ENCODE results near the gene RBM8A. TPM values are rescaled to one million over a fixed set of nuclear protein-coding genes. Genes with fewer than 3 reads are reported as not detected.
A peak's percentile ranks its signal among the peaks of the same experiment; 100 is the strongest.

RBM8A gene
- total RNA-seq, 1 experiment from 2014 or later = 482 TPM

- H2AFZ ChIP-seq (ENCODE audit: low read length) = no peak overlapping the region
- peaks cover 10% of the 10 kb centered on the region for H3F3A ChIP-seq (ENCODE audit: low read length, unreplicated experiment)
- H3K4me2 ChIP-seq (ENCODE audit: low read length) = no peak overlapping the region
- ChIA-PET CTCF (no interaction called here), POLR2A (ENCODE audit: unreplicated experiment) (no interaction called here)
- H3K9me3 ChIP-seq (ENCODE audit: low read length) = no peaks in the 10 kb centered on the region
- no peaks in the 10 kb centered on the region for H3K79me2 ChIP-seq (ENCODE audit: low read length)
- no peak overlapping the region for H3K9ac ChIP-seq (ENCODE audit: low read length)
- H3K36me3 ChIP-seq (ENCODE audit: low read depth, low read length) = no peaks in the 10 kb centered on the region
- peaks cover 42% of the 10 kb centered on the region for H3K4me1 ChIP-seq (ENCODE audit: insufficient read depth, low read length)
- no peaks in the 10 kb centered on the region for H3K9me2 ChIP-seq (replicated peaks; ENCODE audit: low read length)
- ATAC-seq (no peak), DNase-seq (no peak)
- H3K4me3 ChIP-seq (ENCODE audit: low read length) = no peak overlapping the region
- intact Hi-C loops (cut with micrococcal nuclease) = no loop called here
- no peak overlapping the region for H3K27ac ChIP-seq (ENCODE audit: low read length)
- no peaks in the 10 kb centered on the region for H4K20me1 ChIP-seq (ENCODE audit: low read length)
- no peaks in the 10 kb centered on the region for H3K27me3 ChIP-seq (ENCODE audit: low read length)
- TF ChIP-seq EZH2 (IDR thresholded peaks at IDR 0.05; ENCODE audit: low read length, unreplicated experiment) (no peak), CTCF (conservative IDR thresholded peaks at IDR 0.05; ENCODE audit: low read depth, low read length) (no peak), EZH2phosphoT487 (IDR thresholded peaks at IDR 0.05; ENCODE audit: borderline replicate concordance, low read length) (no peak)
- no TSS peak for BruUV-seq (replicated peaks)
These were observed 40.5 kb downstream of the RBM8A start for GRCh38 chr1:145886816-145887215.

- ChIA-PET POLR2A (ENCODE audit: unreplicated experiment) (no interaction called here), CTCF (no interaction called here)
- DNase-seq (no peak), ATAC-seq (no peak; the same call in 1 of the 2 replicates)
- H3F3A ChIP-seq (ENCODE audit: low read length, unreplicated experiment) = peaks cover 7% of the 10 kb centered on the region
- peak overlapping the region; percentile 75 for H3K4me3 ChIP-seq (ENCODE audit: low read length)
- peak overlapping the region; percentile 90 for H2AFZ ChIP-seq (ENCODE audit: low read length)
- H3K9ac ChIP-seq (ENCODE audit: low read length) = no peak overlapping the region
- H3K27me3 ChIP-seq (ENCODE audit: low read length) = no peaks in the 10 kb centered on the region
- no peaks in the 10 kb centered on the region for H4K20me1 ChIP-seq (ENCODE audit: low read length)
- no peaks in the 10 kb centered on the region for H3K9me3 ChIP-seq (ENCODE audit: low read length)
- intact Hi-C loops (cut with micrococcal nuclease) = no loop called here
- no TSS peak for BruUV-seq (replicated peaks)
- H3K79me2 ChIP-seq (ENCODE audit: low read length) = no peaks in the 10 kb centered on the region
- H3K4me1 ChIP-seq (ENCODE audit: insufficient read depth, low read length) = peaks cover 37% of the 10 kb centered on the region
- TF ChIP-seq EZH2 (IDR thresholded peaks at IDR 0.05; ENCODE audit: low read length, unreplicated experiment) (no peak), CTCF (conservative IDR thresholded peaks at IDR 0.05; ENCODE audit: low read depth, low read length) (no peak), EZH2phosphoT487 (IDR thresholded peaks at IDR 0.05; ENCODE audit: borderline replicate concordance, low read length) (no peak)
- H3K27ac ChIP-seq (ENCODE audit: low read length) = no peak overlapping the region
- H3K4me2 ChIP-seq (ENCODE audit: low read length) = peak overlapping the region; percentile 96
- no peaks in the 10 kb centered on the region for H3K9me2 ChIP-seq (replicated peaks; ENCODE audit: low read length)
- no peaks in the 10 kb centered on the region for H3K36me3 ChIP-seq (ENCODE audit: low read depth, low read length)
These were observed 40.9 kb downstream of the RBM8A start for GRCh38 chr1:145886390-145886789.

- Histone ChIP-seq H3K79me2 (ENCODE audit: low read length) (no peaks in the 10 kb centered on the region), H3K27ac (ENCODE audit: low read length) (no peak within 1 kb of the TSS), H3K36me3 (ENCODE audit: low read depth, low read length) (no peaks in the 10 kb centered on the region), H3K4me1 (ENCODE audit: insufficient read depth, low read length) (peaks cover 31% of the 10 kb centered on the region), H3K9ac (ENCODE audit: low read length) (no peak within 1 kb of the TSS), H3F3A (ENCODE audit: low read length, unreplicated experiment) (peaks cover 4% of the 10 kb centered on the region), H3K9me3 (ENCODE audit: low read length) (no peaks in the 10 kb centered on the region), H3K27me3 (ENCODE audit: low read length) (no peaks in the 10 kb centered on the region), H2AFZ (ENCODE audit: low read length) (peak within 1 kb of the TSS; percentile 90), H3K9me2 (replicated peaks; ENCODE audit: low read length) (no peaks in the 10 kb centered on the region), H3K4me2 (ENCODE audit: low read length) (peak within 1 kb of the TSS; percentile 96), H3K4me3 (ENCODE audit: low read length) (peak within 1 kb of the TSS; percentile 75), H4K20me1 (ENCODE audit: low read length) (no peaks in the 10 kb centered on the region)
- no TSS peak for BruUV-seq (replicated peaks)
- ChIA-PET POLR2A (ENCODE audit: unreplicated experiment) (interaction anchor here (0.6 kb wide), 1 partner anchor 41 kb away, joined by 3 read pairs; no protein-coding TSS in a partner anchor), CTCF (interaction anchor here (0.6 kb wide), 1 partner anchor 22 kb away, joined by 6 read pairs; no protein-coding TSS in a partner anchor)
- ATAC-seq (peak; percentile 99), DNase-seq (peak; percentile 84)
- intact Hi-C loops (cut with micrococcal nuclease) = no loop called here
- no peak for TF ChIP-seq CTCF (conservative IDR thresholded peaks at IDR 0.05; ENCODE audit: low read depth, low read length)
- no peak for TF ChIP-seq EZH2 (IDR thresholded peaks at IDR 0.05; ENCODE audit: low read length, unreplicated experiment)
- TF ChIP-seq EZH2phosphoT487 (IDR thresholded peaks at IDR 0.05; ENCODE audit: borderline replicate concordance, low read length) = no peak
These were observed 41.5 kb downstream of the RBM8A start, which contains the start of gene ANKRD35 for GRCh38 chr1:145885738-145886287. Gene ANKRD35 (minus strand): TSS chr1:145885866. CDS start chr1:145885758, 108 bp downstream.

All from PC-3 (cell line).